GM18870 (cell line): Measurements from ENCODE around the gene MTHFD1.
"Not testable (repeated sequence)": the region's sequence is repeated elsewhere in the genome, so short reads cannot be mapped to it uniquely, and the experiment has no call there.

Experiments
- ATAC-seq: cut with Tn5 transposase; IDR thresholded peaks from one replicate; pipeline ENCODE4 v1.9.1; 2021; ENCODE audit warnings: moderate library complexity; ENCODE audit not compliant: unreplicated experiment

Gene MTHFD1

GRCh38 chr14:64387782-64388532 lies at the start of gene MTHFD1:
TSS of gene MTHFD1 (plus strand) at chr14:64388353. CDS start at chr14:64388428, 75 bp downstream.
- ATAC-seq: peak; percentile 84

- peak; percentile 91 for ATAC-seq
Measured at GRCh38 chr14:64338616-64339316, 49.4 kb upstream of the MTHFD1 start.

GRCh38 chr14:64340560-64341196 lies 47.5 kb upstream of the MTHFD1 start:
- no peak for ATAC-seq

GRCh38 chr14:64347748-64348147 lies 40.4 kb upstream of the MTHFD1 start:
- ATAC-seq: no peak

DNA sequence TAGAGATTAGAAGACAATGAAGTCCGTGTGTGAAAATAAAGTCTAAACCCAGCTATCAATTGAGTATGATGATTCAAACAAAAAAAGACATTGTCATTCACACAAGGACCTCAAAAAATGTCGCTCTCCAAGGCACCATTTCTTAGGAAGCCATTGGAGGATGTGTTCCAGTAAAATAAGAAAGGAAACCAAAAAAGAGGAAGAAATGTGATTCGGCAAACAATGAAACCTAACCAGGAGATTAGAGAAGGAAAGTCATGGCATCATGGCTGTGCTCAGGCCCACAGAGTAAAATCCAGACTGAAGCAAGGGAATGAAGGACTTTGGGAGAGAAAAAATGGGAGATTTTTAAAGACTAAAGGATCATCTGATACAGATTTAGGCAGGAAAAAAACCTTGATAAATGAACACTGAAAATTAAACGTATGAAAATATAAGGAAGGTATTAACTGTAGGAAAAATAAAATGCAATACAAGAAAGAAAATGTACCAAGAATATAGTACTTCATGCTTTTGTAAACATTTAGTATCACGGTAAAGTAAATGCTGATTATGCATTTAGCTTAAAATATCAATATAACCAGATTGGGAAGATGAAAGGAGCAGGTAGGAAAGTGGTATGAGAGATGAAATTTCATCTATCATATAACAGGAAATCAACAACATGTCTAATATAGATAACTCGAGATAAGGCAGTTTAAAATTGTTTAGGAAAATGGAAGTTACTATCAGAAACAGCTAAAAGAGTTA lies 38.2 kb upstream of the MTHFD1 start:
- no peak for ATAC-seq

- no peak for ATAC-seq
Measured at GRCh38 chr14:64363265-64363846, 24.8 kb upstream of the MTHFD1 start.

DNA sequence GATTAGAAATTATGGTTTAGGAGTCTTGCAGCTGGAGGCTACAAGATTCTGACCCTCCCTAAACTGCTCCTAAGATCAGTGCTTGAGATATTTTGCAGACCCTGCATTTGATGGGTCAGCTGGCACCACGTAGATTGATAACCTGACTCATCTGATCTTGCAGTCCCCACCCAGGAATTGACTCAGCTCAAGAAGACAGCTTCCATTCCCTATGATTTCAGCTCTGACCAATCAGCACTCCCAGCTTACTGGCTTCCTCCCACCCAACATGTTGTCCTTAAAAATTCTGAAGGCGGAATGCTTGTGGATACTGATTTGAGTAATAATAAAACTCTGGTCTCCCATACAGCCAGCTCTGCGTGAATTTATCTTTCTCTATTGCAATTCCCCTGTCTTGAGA lies 23.2 kb upstream of the MTHFD1 start:
- no peak for ATAC-seq

- not testable (repeated sequence) for ATAC-seq
Measured at GRCh38 chr14:64365358-64365889, 22.7 kb upstream of the MTHFD1 start.

GRCh38 chr14:64369201-64369600 lies 19.0 kb upstream of the MTHFD1 start:
- no peak for ATAC-seq

- ATAC-seq: no peak
Measured at GRCh38 chr14:64387232-64387781, 846 bp upstream of the MTHFD1 start.

GRCh38 chr14:64388533-64389285 lies 556 bp downstream of the MTHFD1 start:
- no peak for ATAC-seq

DNA sequence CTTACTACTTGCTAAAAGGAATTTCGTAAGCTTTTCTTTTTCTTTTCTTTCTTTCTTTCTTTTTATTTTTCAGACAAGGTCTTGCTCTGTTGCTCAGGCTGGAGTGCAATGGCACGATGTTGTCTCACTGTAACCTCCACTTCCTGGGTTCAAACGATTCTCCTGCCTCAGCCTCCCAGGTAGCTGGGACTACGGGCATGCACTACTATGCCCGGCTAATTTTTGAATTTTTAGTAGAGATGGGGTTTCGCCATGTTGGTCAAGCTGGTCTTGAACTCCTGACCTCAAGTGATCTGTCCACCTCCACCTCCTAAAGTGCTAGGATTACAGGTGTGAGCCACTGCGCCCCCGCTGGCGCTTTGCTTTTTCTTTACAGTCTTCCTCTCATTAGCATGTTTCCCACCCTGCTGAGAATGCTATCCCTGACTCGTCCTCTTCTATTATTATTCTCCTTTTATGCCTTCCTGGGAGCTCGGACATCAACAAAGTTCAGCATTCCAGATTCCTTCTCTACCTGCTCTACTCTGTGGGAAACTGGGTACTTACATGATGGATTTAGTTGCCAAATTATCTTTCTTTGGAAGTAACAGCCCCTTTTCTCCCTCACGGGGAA lies 3.1 kb downstream of the MTHFD1 start:
- no peak for ATAC-seq

- no peak for ATAC-seq
Measured at GRCh38 chr14:64391986-64392385, 3.8 kb downstream of the MTHFD1 start.

DNA sequence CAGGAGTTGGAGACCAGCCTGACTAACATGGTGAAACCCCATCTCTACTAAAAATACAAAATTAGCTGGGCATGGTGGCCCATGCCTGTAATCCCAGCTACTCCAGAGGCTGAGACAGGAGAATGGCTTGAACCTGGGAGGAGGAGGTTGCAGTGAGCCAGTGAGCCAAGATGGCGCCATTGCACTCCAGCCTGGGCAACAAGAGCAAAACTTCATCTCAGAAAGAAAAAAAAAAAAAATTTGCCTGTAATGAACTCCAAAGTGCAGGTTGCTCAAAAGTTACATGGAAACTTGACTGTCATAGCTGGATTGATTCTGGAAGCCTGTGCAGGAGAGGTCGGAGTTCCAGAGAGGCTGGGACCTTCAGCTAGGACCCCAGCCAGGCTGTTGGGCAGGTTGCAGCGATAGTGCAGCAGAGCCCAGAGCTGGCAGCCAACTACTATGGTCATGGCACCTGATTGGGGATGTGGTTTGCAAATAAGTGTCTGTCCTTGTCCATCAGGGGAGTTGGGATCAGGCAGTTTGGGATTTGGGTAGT lies 5.1 kb downstream of the MTHFD1 start:
- ATAC-seq: not testable (repeated sequence)

GRCh38 chr14:64394423-64394822 lies 6.3 kb downstream of the MTHFD1 start:
- ATAC-seq: no peak

DNA sequence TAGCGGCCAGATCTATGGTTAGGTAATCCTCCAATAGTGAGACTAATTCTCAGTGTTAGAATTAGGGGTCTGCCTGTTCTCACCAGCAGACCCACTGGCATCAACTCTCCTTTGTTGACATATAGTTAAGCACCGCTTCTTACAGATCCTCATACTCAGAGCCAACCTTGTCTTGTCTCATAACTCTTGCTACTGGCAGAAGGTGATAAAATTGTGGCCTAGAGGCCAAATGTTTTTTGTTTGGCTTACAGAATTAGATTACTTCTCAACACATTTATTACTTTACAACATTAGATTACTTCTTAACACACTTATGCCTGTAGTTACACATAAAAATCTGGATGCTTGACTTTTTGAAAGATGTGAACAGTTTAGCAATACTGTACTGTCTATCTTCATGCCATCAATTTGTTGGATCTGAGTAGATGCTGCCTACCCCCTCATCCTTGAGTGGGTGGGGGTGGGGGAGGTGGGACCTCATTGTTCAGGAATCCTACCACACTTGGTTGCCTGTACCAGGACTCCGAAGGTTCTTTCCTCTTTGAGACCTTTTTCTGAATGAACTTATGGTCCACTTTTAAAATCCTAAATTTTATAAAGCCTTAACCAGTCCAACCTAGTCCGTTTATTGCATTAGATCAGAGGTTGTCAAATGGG lies 7.0 kb downstream of the MTHFD1 start:
- no peak for ATAC-seq

GRCh38 chr14:64400829-64401459 lies 12.8 kb downstream of the MTHFD1 start:
- ATAC-seq: no peak

GRCh38 chr14:64401949-64402348 lies 13.8 kb downstream of the MTHFD1 start:
- no peak for ATAC-seq
